SW480 (cell line): ENCODE measurements around the gene TEX14.
A peak's percentile ranks its signal among the peaks of the same experiment; 100 is the strongest.
"Not testable (repeated sequence)": the region's sequence is repeated elsewhere in the genome, so short reads cannot be mapped to it uniquely, and the experiment has no call there.

Experiments used
- DNase-seq: peaks from one replicate; pipeline ENCODE4 v3.0.0-alpha.2; 2016; ENCODE audit warnings: low spot score

The TEX14 gene

GRCh38 chr17:58688521-58688920 is 3.3 kb downstream of the TEX14 start:
- DNase-seq = no peak

- DNase-seq = no peak
Measured at GRCh38 chr17:58686980-58687379, 4.9 kb downstream of the TEX14 start.

GRCh38 chr17:58684462-58684861 is 7.4 kb downstream of the TEX14 start:
- not testable (repeated sequence) for DNase-seq

- no peak for DNase-seq
Measured at GRCh38 chr17:58684003-58684402, 7.8 kb downstream of the TEX14 start.

GRCh38 chr17:58680038-58680369 is 11.8 kb downstream of the TEX14 start:
- no peak for DNase-seq

- DNase-seq = peak; percentile 86
Measured at GRCh38 chr17:58679263-58680037, 12.4 kb downstream of the TEX14 start.

GRCh38 chr17:58678287-58678686 is 13.6 kb downstream of the TEX14 start:
- DNase-seq = not testable (repeated sequence)

- DNase-seq = no peak
Measured at GRCh38 chr17:58677194-58677880, 14.5 kb downstream of the TEX14 start.

- DNase-seq = no peak
Measured at GRCh38 chr17:58671969-58672368, 19.9 kb downstream of the TEX14 start.

- no peak for DNase-seq
Measured at GRCh38 chr17:58669853-58670252, 22.0 kb downstream of the TEX14 start.

GRCh38 chr17:58668598-58668935 is 23.3 kb downstream of the TEX14 start:
- no peak for DNase-seq

- no peak for DNase-seq
Measured at GRCh38 chr17:58667934-58668597, 23.8 kb downstream of the TEX14 start.

GRCh38 chr17:58666858-58667267 is 25.0 kb downstream of the TEX14 start:
- DNase-seq = no peak

- DNase-seq = no peak
Measured at GRCh38 chr17:58665946-58666857, 25.6 kb downstream of the TEX14 start.

GRCh38 chr17:58664302-58664701 is 27.5 kb downstream of the TEX14 start:
- no peak for DNase-seq

GRCh38 chr17:58661499-58661898 is 30.3 kb downstream of the TEX14 start:
- no peak for DNase-seq

- no peak for DNase-seq
Measured at GRCh38 chr17:58660621-58661020, 31.2 kb downstream of the TEX14 start.

- not testable (repeated sequence) for DNase-seq
Measured at GRCh38 chr17:58659714-58660084, 32.1 kb downstream of the TEX14 start.

GRCh38 chr17:58658804-58659713 is 32.8 kb downstream of the TEX14 start:
- no peak for DNase-seq

- DNase-seq = not testable (repeated sequence)
Measured at GRCh38 chr17:58657962-58658803, 33.7 kb downstream of the TEX14 start.
